Esophagus muscularis mucosa (tissue), 4 donors: Measurements from ENCODE around the gene SMCHD1. TPM values are rescaled to one million over a fixed set of nuclear protein-coding genes. Genes with fewer than 3 reads are reported as not detected.
A peak's percentile ranks its signal among the peaks of the same experiment; 100 is the strongest.

Experiments used
- DNase-seq: peaks from one replicate; pipeline ENCODE4 v3.0.0-alpha.2; 2017; ENCODE audit errors: extremely low spot score
- H3K27ac ChIP-seq, 4 donors: fragments of 200-600 bp; sonication (generic); replicated peaks in 1 of 4; 1 replicate in 3 of 4; 2 replicates in 1 of 4; pipeline ENCODE4 v1.5.1; 2016 to 2019; ENCODE audit warnings: mild to moderate bottlenecking in 1 of 4
- H3K27me3 ChIP-seq, 4 donors: fragments of 200-600 bp; sonication (generic); one replicate each; pipeline versions ENCODE4 v1.5.1 to v1.6.0; 2016 to 2019
- H3K36me3 ChIP-seq, 4 donors: fragments of 200-600 bp; sonication (generic); one replicate each; pipeline ENCODE4 v1.5.1; 2016 to 2019
- H3K4me1 ChIP-seq, 4 donors: fragments of 200-600 bp; sonication (generic); one replicate each; pipeline ENCODE4 v1.5.1; 2016 to 2019
- H3K4me3 ChIP-seq, 4 donors: fragments of 200-600 bp; sonication (generic); 1 replicate in 2 of 4; 2 replicates in 2 of 4; pipeline ENCODE4 v1.5.1; 2016 to 2019; ENCODE audit warnings: mild to moderate bottlenecking in 4 of 4, moderate library complexity in 1 of 4
- H3K9me3 ChIP-seq, 4 donors: fragments of 200-600 bp; sonication (generic); 1 replicate in 3 of 4; 2 replicates in 1 of 4; pipeline ENCODE4 v1.5.1; 2016 to 2019
- EP300 ChIP-seq: sonication (generic); formaldehyde crosslinking; IDR thresholded peaks from one replicate; pipeline ENCODE4 v1.6.1; 2017; ENCODE audit warnings: antibody characterized with exemption
- POLR2A ChIP-seq: fragments of 450-650 bp; IDR thresholded peaks from one replicate; pipeline ENCODE4 v1.6.1; 2017; ENCODE audit warnings: antibody characterized with exemption, moderate library complexity, mild to moderate bottlenecking, low read depth
- POLR2AphosphoS5 ChIP-seq, 2 donors: sonication (generic); formaldehyde crosslinking; IDR thresholded peaks; one replicate each; pipeline ENCODE4 v1.6.1; 2017; ENCODE audit warnings: antibody characterized with exemption in 2 of 2
- WGBS: methylation state at CpG from one replicate; pipeline ENCODE4 v1.1.5; 2018; 5-methylcytosine and 5-hydroxymethylcytosine counted together
- intact Hi-C: fragments of 100-400 bp; cut with DNase I; formaldehyde crosslinking; loops from one replicate; pipeline ENCODE4 v1.15.1; 2023
- total RNA-seq, 4 donors: library from RNA; depleted of rRNA; stranded (reverse); fragments of >200 nt; gene quantifications; one replicate each; pipeline versions ENCODE4 v1.1.0 to v1.2.1, GENCODE V29; 2016
- TF ChIP-seq, protein P1 (sequence below), 3 experiments: fragments of 200-600 bp in 2 of 3; fragments of 450-650 bp in 1 of 3; sonication (generic) in 2 of 3; IDR thresholded peaks; one replicate each; pipeline ENCODE4 v1.5.1; 2017 to 2019; ENCODE audit warnings: antibody characterized with exemption in 3 of 3, mild to moderate bottlenecking in 2 of 3, moderate library complexity in 1 of 3

Gene SMCHD1
- total RNA-seq, 4 donors from 2014 or later, result 47.9 to 62.3 (median 58.2) TPM

DNA sequence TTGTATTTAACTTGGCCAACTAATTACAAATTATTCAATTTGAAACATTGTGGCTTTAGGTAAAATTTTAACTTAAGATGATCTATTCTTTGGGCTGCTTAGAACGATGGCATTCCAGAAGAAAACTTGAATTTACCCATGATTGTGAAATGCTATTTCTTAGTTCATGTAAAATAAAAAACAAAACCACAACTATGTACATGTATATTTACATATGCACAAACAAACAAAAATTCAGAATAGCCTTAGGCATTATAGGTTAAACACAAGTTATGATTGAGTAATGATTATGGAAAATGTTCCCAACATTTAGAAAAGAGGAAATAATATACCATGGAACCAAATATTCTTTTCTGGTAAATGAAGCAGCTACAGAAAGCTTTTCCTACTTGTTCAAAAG, 3.5 kb upstream of the SMCHD1 start:
- no peaks in the 10 kb centered on the region for H3K36me3 ChIP-seq
- H3K27me3 ChIP-seq, result no peaks in the 10 kb centered on the region
- H3K9me3 ChIP-seq, result no peaks in the 10 kb centered on the region
- H3K27ac ChIP-seq, result no peak overlapping the region
- H3K4me3 ChIP-seq, result no peak overlapping the region
- WGBS, result 88% methylated on average over 1 of the region's 1 CpG
- H3K4me1 ChIP-seq, result peaks cover 0 to 13% (median 10%) of the 10 kb centered on the region in 4 donors
- intact Hi-C loops, result loop anchor here (10.0 kb wide), 1 partner anchor 793 kb away; no protein-coding TSS in a partner anchor
- DNase-seq, result no peak
- TF ChIP-seq EP300 (no peak), POLR2AphosphoS5 (IDR thresholded peaks at IDR 0.05) (no peak), POLR2A (no peak)
- TF ChIP-seq, protein P1, sequence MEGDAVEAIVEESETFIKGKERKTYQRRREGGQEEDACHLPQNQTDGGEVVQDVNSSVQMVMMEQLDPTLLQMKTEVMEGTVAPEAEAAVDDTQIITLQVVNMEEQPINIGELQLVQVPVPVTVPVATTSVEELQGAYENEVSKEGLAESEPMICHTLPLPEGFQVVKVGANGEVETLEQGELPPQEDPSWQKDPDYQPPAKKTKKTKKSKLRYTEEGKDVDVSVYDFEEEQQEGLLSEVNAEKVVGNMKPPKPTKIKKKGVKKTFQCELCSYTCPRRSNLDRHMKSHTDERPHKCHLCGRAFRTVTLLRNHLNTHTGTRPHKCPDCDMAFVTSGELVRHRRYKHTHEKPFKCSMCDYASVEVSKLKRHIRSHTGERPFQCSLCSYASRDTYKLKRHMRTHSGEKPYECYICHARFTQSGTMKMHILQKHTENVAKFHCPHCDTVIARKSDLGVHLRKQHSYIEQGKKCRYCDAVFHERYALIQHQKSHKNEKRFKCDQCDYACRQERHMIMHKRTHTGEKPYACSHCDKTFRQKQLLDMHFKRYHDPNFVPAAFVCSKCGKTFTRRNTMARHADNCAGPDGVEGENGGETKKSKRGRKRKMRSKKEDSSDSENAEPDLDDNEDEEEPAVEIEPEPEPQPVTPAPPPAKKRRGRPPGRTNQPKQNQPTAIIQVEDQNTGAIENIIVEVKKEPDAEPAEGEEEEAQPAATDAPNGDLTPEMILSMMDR (IDR thresholded peaks at IDR 0.05), result no peak

DNA sequence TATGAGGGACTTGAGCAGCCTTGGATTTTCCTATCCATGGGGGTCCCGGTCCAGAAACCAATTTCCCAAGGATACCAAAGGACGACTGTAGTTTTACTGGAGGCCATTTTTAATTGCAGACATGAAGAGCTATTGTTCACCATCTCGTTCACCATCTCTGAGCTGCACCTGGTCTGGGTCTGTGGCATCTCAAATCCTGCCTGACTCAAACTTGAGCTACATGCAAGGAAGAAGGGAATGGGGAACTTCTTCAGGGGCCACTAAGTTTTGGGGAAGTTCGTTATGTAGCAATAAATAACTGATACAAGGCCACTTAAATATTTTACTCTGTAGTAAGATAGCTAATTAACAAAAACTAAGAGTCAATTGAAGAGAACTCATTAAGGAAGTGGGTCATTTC, 2.1 kb upstream of the SMCHD1 start:
- Histone ChIP-seq H3K36me3 (no peaks in the 10 kb centered on the region), H3K27ac (no peak overlapping the region), H3K9me3 (no peaks in the 10 kb centered on the region), H3K27me3 (no peaks in the 10 kb centered on the region), H3K4me1 (peaks cover 12 to 28% (median 25%) of the 10 kb centered on the region in 4 donors), H3K4me3 (no peak overlapping the region)
- TF ChIP-seq, protein P1 (IDR thresholded peaks at IDR 0.05), result no peak
- TF ChIP-seq POLR2A (no peak), POLR2AphosphoS5 (IDR thresholded peaks at IDR 0.05) (no peak), EP300 (no peak)
- intact Hi-C loops, result loop anchor here (10.0 kb wide), 1 partner anchor 791 kb away; no protein-coding TSS in a partner anchor
- DNase-seq, result no peak
- WGBS, result 83% methylated on average over 4 of the region's 4 CpGs

DNA sequence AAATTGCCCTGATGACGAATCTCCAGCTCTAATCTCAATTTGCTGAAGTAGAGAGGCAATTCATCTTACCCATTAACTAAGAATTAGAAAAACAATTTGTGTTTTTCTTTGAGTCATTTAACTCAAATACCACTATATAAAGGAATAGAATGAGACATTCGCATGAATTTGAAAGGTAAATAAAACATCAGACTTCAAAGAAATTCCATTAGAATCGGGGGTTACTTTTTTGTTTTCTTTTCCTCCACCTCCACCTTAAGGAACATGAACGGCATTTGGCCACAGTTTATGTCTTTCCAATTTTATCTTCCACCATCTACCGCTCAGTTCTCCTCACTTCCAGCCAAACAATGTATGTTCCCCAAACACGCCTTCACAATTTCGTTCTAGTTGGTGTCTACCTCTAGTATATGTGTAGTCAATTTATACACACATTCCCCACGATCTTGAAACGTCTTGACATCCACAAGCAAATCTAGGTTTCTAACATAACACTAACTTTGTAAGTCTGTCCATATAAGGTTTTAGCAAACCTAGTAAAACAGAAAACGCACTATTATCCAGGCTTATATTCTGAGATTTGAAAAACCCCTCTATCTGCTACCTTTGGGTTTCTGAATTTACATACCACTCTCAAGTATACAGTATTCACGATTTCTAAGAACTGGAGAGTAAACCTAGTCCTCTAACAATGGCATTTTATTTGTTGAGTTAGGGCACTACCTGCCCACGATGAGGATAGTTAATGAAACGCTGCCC, 1.2 kb upstream of the SMCHD1 start:
- Histone ChIP-seq H3K36me3 (no peaks in the 10 kb centered on the region), H3K4me1 (peaks cover 21 to 37% (median 34%) of the 10 kb centered on the region in 4 donors), H3K9me3 (no peaks in the 10 kb centered on the region), H3K4me3 (peak overlapping the region; percentile 91 to 98 (median 94)), H3K27me3 (no peaks in the 10 kb centered on the region), H3K27ac (peak overlapping the region; percentile 97 to 99 (median 98))
- TF ChIP-seq EP300, result no peak
- TF ChIP-seq, protein P1 (IDR thresholded peaks at IDR 0.05), result no peak
- no peak for TF ChIP-seq POLR2AphosphoS5 (IDR thresholded peaks at IDR 0.05)
- TF ChIP-seq POLR2A, result no peak
- WGBS, result 51% methylated on average over 13 of the region's 13 CpGs
- DNase-seq, result no peak
- intact Hi-C loops, result loop anchor here (10.0 kb wide), 1 partner anchor 790 kb away; no protein-coding TSS in a partner anchor

DNA sequence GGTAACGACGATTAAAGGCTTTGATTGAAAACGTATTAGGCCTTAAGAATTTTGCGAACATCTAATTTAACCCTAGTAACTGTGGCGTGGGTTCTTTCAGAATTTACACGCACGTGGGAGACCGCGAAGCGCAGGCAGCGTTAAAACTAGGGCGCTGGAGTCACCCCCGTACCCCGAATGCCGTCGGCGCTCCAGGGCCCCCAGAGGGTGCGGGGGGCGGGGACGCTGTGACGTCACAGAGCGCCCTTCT, 673 bp upstream of the SMCHD1 start:
- no peaks in the 10 kb centered on the region for H3K27me3 ChIP-seq
- H3K4me1 ChIP-seq, result peaks cover 23 to 40% (median 39%) of the 10 kb centered on the region in 4 donors
- intact Hi-C loops, result loop anchor here (5.0 to 10.0 kb wide), 2 partner anchors 83 to 790 kb away; partner anchors contain the start of genes METTL4 and NDC80
- peak overlapping the region; percentile 91 to 98 (median 94) for H3K4me3 ChIP-seq
- DNase-seq, result no peak
- no peaks in the 10 kb centered on the region for H3K36me3 ChIP-seq
- peak overlapping the region; percentile 97 to 99 (median 98) for H3K27ac ChIP-seq
- no peaks in the 10 kb centered on the region for H3K9me3 ChIP-seq
- TF ChIP-seq POLR2AphosphoS5 (IDR thresholded peaks at IDR 0.05) (no peak), POLR2A (no peak), EP300 (no peak)
- WGBS, result 0% methylated on average over 11 of the region's 22 CpGs

DNA sequence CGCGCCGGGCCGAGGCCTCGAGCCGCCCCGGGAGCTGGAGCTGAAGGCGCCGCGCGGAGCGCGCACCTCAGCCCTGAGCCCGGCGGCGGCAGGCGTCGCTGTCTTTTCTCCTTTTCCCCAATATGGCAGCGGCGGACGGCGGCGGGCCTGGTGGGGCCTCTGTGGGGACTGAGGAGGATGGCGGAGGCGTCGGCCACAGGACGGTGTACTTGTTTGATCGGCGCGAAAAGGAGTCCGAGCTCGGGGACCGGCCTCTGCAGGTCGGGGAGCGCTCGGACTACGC, 369 bp downstream of the SMCHD1 start:
- WGBS, result no CpG with 5 or more reads among the region's 37 CpGs
- intact Hi-C loops, result loop anchor here (5.0 to 10.0 kb wide), 2 partner anchors 84 to 789 kb away; partner anchors contain the start of genes METTL4 and NDC80
- H3K27ac ChIP-seq, result peak overlapping the region; percentile 97 to 99 (median 98)
- H3K27me3 ChIP-seq, result no peaks in the 10 kb centered on the region
- no peaks in the 10 kb centered on the region for H3K9me3 ChIP-seq
- peaks cover 23 to 48% (median 44%) of the 10 kb centered on the region in 4 donors for H3K4me1 ChIP-seq
- peak overlapping the region; percentile 91 to 98 (median 94) for H3K4me3 ChIP-seq
- DNase-seq, result no peak
- TF ChIP-seq EP300 (no peak), POLR2AphosphoS5 (IDR thresholded peaks at IDR 0.05) (no peak), POLR2A (no peak)
- TF ChIP-seq, protein P1 (IDR thresholded peaks at IDR 0.05), result no peak
- H3K36me3 ChIP-seq, result no peaks in the 10 kb centered on the region
